Thyroid gland (tissue), 4 donors: ENCODE measurements around the gene GSTO2.

Source experiments
- CTCF ChIP-seq, 6 experiments: fragments of 200-600 bp in 3 of 6; fragments of 450-650 bp in 3 of 6; sonication (generic) in 3 of 6; IDR thresholded peaks; one replicate each; pipeline ENCODE4 v1.5.1; 2016 to 2019; ENCODE audit warnings: antibody characterized with exemption in 6 of 6, mild to moderate bottlenecking in 2 of 6, inconsistent platforms in 1 of 6, moderate library complexity in 1 of 6
- POLR2A ChIP-seq, 2 donors: fragments of 450-650 bp; IDR thresholded peaks; one replicate each; pipeline ENCODE4 v1.6.1; 2017; ENCODE audit warnings: antibody characterized with exemption in 2 of 2, mild to moderate bottlenecking in 2 of 2, moderate library complexity in 1 of 2

GRCh38 chr10:104233817-104234216, 35.2 kb upstream of the GSTO2 start:
- no peak for TF ChIP-seq CTCF (IDR thresholded peaks at IDR 0.05)
- TF ChIP-seq POLR2A (IDR thresholded peaks at IDR 0.05) = no peak
